ENCODE data around the gene TFF2.

Gene TFF2

GRCh38 chr21:42384156-42384945, 33.6 kb upstream of the TFF2 start:
- no peak for DNase-seq (ENCODE audit: low read depth)

DNA sequence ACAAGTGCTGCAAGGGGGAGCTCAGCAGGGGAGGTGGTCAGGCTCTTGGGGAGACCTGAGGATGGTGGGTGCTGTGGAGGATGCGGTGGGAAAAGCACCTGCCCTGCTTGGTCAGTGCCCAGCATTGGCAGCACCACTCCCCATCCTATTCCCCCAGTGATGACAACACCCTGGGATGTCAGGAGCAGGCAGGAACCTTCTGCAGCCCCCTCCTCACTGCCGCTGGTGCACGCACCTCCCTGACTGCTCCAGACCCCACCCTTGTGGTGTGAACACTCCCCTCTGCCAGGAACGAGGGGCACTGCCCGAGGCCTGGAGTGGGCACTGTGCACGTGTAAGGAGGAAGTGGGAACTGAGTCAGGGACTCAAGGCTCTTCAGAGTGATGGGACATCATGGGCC, 32.5 kb upstream of the TFF2 start:
- no peak for DNase-seq (ENCODE audit: low read depth)

GRCh38 chr21:42382915-42383314, 32.1 kb upstream of the TFF2 start:
- no peak for DNase-seq (ENCODE audit: low read depth)

GRCh38 chr21:42381347-42381984, 30.7 kb upstream of the TFF2 start:
- DNase-seq (ENCODE audit: low read depth), result no peak

DNA sequence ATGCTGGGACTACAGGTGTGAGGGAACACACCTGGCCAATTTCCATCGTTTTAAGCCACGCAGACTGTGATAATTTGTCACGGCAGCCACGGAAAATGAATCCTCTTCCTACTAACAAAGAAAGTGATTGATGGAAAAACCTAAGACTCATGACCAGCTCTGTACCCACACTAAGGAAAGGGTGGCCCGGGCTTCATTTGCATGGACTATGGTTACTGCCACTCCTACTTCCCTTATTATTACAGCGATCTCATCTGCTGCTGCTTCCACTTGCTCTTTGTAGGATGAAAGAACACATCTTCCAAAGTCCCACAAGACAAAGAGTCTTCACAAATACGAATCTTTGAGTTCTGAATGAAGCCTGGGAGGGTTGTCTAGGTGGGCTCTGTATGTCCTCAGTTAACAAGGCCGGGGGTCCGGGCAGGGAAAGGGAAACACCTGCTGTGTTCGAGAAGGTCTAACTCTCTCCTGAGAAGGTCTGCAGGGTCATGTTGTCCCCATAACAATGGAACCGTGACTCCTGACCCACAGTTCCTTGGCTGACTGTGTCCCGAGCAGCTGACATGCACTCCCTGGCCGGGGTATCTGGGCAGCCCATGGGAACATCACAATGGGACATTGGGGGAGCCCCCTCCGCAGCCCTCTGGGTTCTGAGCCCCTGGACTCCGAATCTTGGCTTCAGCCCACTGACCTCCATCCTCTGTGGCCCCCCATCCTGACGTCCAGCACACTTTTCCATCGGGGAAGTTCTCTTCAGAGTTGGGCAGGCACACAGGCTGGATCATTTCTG, 28.8 kb upstream of the TFF2 start:
- DNase-seq (ENCODE audit: low read depth), result no peak

GRCh38 chr21:42378418-42378817, 27.6 kb upstream of the TFF2 start:
- no peak for DNase-seq (ENCODE audit: low read depth)

- no peak for DNase-seq (ENCODE audit: low read depth)
These were observed 27.2 kb upstream of the TFF2 start for GRCh38 chr21:42377951-42378340.

DNA sequence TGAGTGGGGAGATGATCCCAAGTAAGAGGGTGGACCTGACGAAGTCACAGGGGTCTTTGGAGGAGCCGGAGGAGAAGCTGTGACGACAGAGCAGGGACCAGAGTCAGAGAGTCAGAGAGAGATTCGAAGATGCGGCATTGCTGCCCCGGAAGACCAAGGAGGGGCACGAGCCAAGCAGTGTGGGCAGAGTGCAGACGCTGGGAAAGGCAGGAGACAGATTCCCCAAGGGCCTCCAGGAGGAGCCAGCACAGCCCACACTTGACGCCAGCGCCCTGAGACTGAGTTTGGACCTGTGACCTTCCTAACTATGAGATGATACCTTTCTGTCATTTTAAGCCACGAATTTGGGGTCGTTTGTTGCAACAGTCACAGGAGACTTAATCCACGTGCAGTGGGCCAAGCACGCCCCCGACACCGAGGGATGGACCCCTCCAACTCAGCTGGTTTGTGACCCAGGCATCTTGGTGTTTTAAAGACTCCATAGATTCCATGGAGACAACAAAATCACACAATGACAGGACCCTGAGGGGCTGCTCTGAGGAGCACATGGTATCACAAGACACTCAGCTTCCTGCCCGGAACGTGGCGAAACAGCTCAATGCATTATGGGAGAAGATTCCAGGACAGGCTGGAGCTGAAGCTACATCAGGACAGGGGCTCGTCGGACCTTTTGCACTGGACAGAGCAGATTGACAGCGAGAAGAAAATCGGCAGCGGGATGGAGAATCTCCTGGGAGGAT, 26.6 kb upstream of the TFF2 start:
- no peak for DNase-seq (ENCODE audit: low read depth)

GRCh38 chr21:42376338-42376982, 25.7 kb upstream of the TFF2 start:
- no peak for DNase-seq (ENCODE audit: low read depth)

DNA sequence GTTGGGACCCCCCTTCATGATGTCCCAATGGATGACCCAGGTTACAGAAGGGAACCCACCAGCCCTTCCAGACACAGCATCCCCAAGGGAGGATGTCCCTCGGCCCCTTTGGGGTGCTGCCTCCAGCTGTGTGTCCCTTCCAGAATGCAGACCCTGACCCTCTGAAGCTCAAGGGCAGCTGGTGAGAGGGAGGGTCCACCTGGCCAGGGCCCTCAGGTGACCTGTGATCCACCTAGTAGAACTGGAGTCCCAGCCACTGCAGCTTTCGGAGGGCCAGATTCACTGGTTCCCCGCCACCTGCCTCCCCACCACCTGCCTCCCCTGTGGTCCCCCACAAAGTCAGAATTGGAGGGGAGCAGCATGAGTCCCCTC, 25.2 kb upstream of the TFF2 start:
- DNase-seq (ENCODE audit: low read depth), result no peak

DNA sequence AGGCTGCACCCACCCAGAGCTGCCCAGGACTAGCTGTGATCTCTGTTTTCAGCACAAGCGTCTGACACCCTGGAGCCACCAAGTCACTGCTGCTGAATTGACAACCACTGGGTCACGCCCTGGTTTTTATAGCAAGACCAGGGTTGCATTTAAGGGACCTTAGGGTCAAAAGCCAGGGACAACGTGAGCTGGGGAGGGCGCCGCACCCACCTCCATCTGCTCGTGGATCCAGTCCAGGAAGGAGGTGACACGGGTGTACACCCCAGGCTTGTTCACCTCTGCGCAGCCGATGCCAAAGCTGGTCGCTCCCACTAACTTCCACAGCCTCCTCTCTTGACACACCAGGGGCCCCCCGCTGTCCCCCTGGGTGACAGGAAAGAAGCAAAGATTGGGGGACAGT, 24.7 kb upstream of the TFF2 start:
- DNase-seq (ENCODE audit: low read depth), result no peak

DNA sequence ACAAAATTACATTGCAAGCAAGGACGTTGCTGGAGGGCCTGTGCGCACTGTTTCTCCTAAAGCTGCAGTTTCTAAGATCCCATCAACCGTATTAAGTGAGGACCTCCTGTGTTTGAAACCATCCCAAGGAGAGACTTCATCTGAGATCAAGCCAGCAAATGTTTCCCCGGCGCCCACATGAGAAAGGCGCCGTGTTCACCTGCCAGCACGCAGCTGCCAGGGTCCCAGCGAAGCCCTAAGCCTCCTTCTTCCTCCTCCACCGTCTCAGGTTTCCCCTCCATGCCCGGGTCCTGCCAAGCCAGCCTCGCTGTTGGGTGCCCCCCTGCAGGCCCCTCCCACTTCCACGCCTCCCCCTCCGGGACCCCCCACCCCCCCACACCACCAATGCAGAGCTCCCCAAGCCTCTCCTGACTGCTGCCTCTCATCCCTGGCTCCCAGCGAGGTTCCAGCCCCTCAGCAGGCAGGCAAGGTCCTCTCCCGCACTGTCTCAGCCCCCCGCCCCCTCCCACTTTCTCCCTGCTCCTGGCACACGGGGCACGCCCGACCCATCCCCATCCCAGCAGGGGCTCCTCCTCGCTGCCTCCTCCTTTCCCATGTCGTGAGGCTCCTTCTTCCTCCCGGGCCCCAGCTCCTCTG, 24.2 kb upstream of the TFF2 start:
- no peak for DNase-seq (ENCODE audit: low read depth)

GRCh38 chr21:42374457-42374856, 23.7 kb upstream of the TFF2 start:
- DNase-seq (ENCODE audit: low read depth), result no peak

GRCh38 chr21:42373908-42374455, 23.2 kb upstream of the TFF2 start:
- no peak for DNase-seq (ENCODE audit: low read depth)

- no peak for DNase-seq (ENCODE audit: low read depth)
These were observed 22.6 kb upstream of the TFF2 start for GRCh38 chr21:42373196-42373907.

- no peak for DNase-seq (ENCODE audit: low read depth)
These were observed 20.3 kb upstream of the TFF2 start for GRCh38 chr21:42370894-42371654.

GRCh38 chr21:42369821-42370220, 19.0 kb upstream of the TFF2 start:
- no peak for DNase-seq (ENCODE audit: low read depth)

DNA sequence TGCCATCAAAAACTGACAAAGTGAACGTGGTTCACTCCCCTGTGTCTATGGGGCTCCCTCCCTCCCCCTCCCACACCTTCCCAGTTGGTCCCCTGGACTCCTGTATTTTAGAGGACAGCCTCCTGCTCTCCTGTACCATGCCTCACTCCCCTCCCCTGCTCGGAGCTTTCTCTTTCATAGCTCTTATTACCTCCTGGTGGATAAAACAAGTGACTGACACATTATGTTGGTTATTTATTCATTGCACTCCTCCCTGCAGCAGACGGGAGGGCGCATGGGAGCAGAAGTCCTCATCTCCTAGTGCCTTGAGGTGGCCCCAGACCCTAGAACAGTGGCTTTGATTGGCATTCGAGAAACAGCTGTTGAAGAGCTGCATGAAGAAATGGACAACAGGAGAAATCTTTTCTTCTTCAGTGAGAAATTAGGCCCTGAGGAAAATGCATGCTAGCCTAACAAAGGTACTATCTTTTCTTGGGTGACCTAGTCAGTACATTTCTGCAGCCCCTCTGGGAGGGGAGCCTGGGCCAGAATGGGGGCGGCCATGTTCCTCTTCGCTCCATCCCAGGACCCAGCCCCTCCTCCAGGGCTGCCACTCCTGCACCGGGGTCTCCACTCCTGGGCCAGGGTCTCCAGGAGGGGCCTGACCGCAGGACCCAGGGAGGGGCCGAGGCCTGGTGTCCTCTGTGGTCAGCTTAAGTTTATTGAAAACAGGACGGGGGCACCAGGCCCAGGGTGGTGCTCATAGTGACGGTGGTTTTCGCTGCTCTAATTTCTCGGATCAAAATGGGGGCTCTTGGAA, 16.8 kb upstream of the TFF2 start:
- DNase-seq (ENCODE audit: low read depth), result no peak
